ENCODE data around the gene ZNF280B.

GRCh38 chr22:22528780-22529179 lies 20.2 kb upstream of the ZNF280B start:
- TF ChIP-seq CTCF (conservative IDR thresholded peaks at IDR 0.05; ENCODE audit: low read depth, low read length) (no peak), EZH2phosphoT487 (IDR thresholded peaks at IDR 0.05; ENCODE audit: borderline replicate concordance, low read length) (no peak), EZH2 (IDR thresholded peaks at IDR 0.05; ENCODE audit: low read length, unreplicated experiment) (no peak)
